PC-3 (cell line): ENCODE measurements around the gene PTOV1.

Experiments
- EZH2phosphoT487 ChIP-seq: fragments of 300-600 bp; sonication (generic); IDR thresholded peaks from 2 replicates; pipeline ENCODE4 v1.6.1; 2018; ENCODE audit warnings: mild to moderate bottlenecking, antibody characterized with exemption, low read length, borderline replicate concordance
- TF ChIP-seq, protein P1 (sequence below): fragments of 300-600 bp; sonication (generic); conservative IDR thresholded peaks from 2 replicates; pipeline ENCODE4 v1.5.1; 2017; ENCODE audit warnings: antibody characterized with exemption, low read depth, mild to moderate bottlenecking, low read length

DNA sequence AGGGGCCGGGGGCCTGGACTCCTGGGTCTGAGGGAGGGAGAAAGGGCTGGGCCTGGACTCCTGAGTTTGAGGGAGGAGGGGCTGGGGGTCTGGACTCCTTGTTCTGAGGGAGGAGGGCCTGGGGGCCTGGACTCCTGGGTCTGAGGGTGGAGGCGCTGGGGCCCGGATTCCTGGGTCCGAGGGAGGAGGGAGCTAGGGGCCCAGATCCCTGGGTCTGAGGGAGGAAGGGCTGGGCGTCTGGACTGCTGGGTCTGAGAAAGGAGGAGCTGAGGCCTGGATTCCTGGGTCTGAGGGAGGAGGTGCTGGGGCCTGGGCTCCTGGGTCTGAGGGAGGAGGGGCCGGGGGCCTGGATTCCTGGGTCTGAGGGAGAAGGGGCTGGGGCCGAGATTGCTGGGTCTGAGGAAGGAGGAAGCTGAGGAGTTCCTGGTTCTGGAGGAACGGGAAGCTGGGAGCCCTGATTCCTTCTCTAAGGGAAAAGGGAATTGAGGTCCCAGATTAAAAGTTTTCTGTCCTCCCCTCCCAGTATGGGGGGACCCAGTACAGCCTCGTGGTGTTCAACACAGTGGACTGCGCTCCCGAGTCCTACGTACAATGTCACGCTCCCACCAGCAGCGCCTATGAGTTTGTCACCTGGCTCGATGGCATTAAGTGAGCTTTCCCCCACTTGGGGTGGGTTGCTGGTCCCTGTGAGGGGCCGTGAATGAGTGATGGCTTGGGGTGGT lies 32.1 kb upstream of the PTOV1 start:
- TF ChIP-seq, protein P1, sequence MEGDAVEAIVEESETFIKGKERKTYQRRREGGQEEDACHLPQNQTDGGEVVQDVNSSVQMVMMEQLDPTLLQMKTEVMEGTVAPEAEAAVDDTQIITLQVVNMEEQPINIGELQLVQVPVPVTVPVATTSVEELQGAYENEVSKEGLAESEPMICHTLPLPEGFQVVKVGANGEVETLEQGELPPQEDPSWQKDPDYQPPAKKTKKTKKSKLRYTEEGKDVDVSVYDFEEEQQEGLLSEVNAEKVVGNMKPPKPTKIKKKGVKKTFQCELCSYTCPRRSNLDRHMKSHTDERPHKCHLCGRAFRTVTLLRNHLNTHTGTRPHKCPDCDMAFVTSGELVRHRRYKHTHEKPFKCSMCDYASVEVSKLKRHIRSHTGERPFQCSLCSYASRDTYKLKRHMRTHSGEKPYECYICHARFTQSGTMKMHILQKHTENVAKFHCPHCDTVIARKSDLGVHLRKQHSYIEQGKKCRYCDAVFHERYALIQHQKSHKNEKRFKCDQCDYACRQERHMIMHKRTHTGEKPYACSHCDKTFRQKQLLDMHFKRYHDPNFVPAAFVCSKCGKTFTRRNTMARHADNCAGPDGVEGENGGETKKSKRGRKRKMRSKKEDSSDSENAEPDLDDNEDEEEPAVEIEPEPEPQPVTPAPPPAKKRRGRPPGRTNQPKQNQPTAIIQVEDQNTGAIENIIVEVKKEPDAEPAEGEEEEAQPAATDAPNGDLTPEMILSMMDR = no peak
- no peak for TF ChIP-seq EZH2phosphoT487
